GM13976 (cell line): Measurements from ENCODE around the gene SRSF7.

Experiments
- DNase-seq: peaks from one replicate; pipeline ENCODE4 v3.0.0; 2012; ENCODE audit warnings: low spot score
- in situ Hi-C: fragments of 300-500 bp; cut with MboI; formaldehyde crosslinking; loops from one replicate; pipeline ENCODE4 v1.12.0; 2022; ENCODE audit warnings: low sequenced_read_pairs, mixed read lengths, inconsistent platforms; ENCODE audit not compliant: unreplicated experiment
- TF ChIP-seq, protein P1 (sequence below): IDR thresholded peaks from 2 replicates; pipeline ENCODE4 v1.5.1; 2012; ENCODE audit warnings: borderline replicate concordance, mild to moderate bottlenecking; ENCODE audit not compliant: insufficient read depth; ENCODE audit errors: extremely low read depth, missing control alignments, control extremely low read depth

Gene SRSF7

DNA sequence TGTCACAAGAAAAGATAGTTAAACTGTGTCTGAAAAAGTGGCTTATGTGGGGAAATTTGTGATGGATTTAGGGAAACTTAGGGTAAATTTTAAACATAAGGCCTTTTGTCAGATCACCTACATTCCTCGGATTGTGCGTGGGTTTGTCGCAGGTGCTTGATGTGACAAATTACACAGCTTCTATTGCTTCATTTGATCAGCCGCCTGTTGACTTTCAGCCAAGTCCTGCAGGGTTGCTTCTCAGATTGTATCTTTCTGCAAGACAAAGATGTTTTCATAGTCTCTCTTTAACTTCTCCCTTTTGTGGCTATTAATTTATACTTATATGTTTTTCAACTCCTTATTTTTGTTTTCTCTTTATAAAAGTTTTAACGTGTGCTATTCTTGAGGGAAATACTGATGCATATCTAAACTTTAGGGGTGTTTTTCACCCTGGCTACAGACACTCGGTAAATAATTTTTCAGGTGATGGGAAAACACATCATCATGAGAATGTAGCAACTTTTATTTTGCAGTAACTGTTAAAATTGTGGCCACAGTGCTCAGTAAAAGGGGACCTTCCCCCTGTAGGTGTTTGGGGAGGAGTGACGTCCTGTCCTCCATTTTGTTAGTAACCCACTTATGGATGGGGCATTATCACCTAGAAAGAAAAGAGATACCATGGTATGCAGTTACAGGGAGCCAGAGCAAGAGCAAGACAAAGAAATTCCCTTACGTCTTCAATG lies 53.9 kb downstream of the SRSF7 start:
- in situ Hi-C loops = no loop called here
- no peak for DNase-seq
- TF ChIP-seq, protein P1, sequence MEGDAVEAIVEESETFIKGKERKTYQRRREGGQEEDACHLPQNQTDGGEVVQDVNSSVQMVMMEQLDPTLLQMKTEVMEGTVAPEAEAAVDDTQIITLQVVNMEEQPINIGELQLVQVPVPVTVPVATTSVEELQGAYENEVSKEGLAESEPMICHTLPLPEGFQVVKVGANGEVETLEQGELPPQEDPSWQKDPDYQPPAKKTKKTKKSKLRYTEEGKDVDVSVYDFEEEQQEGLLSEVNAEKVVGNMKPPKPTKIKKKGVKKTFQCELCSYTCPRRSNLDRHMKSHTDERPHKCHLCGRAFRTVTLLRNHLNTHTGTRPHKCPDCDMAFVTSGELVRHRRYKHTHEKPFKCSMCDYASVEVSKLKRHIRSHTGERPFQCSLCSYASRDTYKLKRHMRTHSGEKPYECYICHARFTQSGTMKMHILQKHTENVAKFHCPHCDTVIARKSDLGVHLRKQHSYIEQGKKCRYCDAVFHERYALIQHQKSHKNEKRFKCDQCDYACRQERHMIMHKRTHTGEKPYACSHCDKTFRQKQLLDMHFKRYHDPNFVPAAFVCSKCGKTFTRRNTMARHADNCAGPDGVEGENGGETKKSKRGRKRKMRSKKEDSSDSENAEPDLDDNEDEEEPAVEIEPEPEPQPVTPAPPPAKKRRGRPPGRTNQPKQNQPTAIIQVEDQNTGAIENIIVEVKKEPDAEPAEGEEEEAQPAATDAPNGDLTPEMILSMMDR = no peak
